HFF-Myc (cell line): ENCODE data around the gene ALKBH3.

ENCODE experiments used
- DNase-seq: peaks from one replicate; pipeline ENCODE4 v3.0.0-alpha.2; 2011; ENCODE audit warnings: low read depth; ENCODE audit errors: extremely low read depth
- H3K4me3 ChIP-seq: replicated peaks from 2 replicates; pipeline ENCODE4 v1.5.1; 2011; ENCODE audit warnings: low read depth, mild to moderate bottlenecking, control low read depth, low read length
- CTCF ChIP-seq: IDR thresholded peaks from 2 replicates; pipeline ENCODE4 v1.5.1; 2012; ENCODE audit warnings: mild to moderate bottlenecking, low read depth, low read length, control low read depth; ENCODE audit errors: missing control alignments

Gene ALKBH3

GRCh38 chr11:43880640-43881159 is at the start of gene ALKBH3:
Gene ALKBH3 (plus strand): TSS chr11:43880831. CDS start chr11:43882653, 1,822 bp downstream.
- H3K4me3 ChIP-seq = peak within 1 kb of the TSS; percentile 68
- no peak for TF ChIP-seq CTCF

GRCh38 chr11:43830928-43831440 is 49.6 kb upstream of the ALKBH3 start:
- peak; percentile 97 for DNase-seq
- no peak for TF ChIP-seq CTCF
- H3K4me3 ChIP-seq = no peak overlapping the region

More at GRCh38 chr11:43880640-43881159, at the start of gene ALKBH3:
- peak; percentile 77 for DNase-seq

- no peak for DNase-seq
- no peak for TF ChIP-seq CTCF
- H3K4me3 ChIP-seq = no peak overlapping the region
Observed at GRCh38 chr11:43832536-43832935, 48.1 kb upstream of the ALKBH3 start.

- no peak for DNase-seq
Observed at GRCh38 chr11:43833657-43834073, 47.0 kb upstream of the ALKBH3 start.

GRCh38 chr11:43834286-43834685 is 46.3 kb upstream of the ALKBH3 start:
- DNase-seq = no peak
- H3K4me3 ChIP-seq = no peak overlapping the region
- no peak for TF ChIP-seq CTCF

More at GRCh38 chr11:43833657-43834073, 47.0 kb upstream of the ALKBH3 start:
- no peak overlapping the region for H3K4me3 ChIP-seq
- TF ChIP-seq CTCF = no peak

GRCh38 chr11:43835104-43835503 is 45.5 kb upstream of the ALKBH3 start:
- DNase-seq = no peak
- TF ChIP-seq CTCF = no peak
- no peak overlapping the region for H3K4me3 ChIP-seq

GRCh38 chr11:43837879-43838278 is 42.8 kb upstream of the ALKBH3 start:
- TF ChIP-seq CTCF = no peak
- DNase-seq = no peak

More at GRCh38 chr11:43837879-43838278, 42.8 kb upstream of the ALKBH3 start:
- no peak overlapping the region for H3K4me3 ChIP-seq
